HFF-Myc (cell line): ENCODE measurements around the gene BCAS3.

ENCODE experiments used
- DNase-seq: peaks from one replicate; pipeline ENCODE4 v3.0.0-alpha.2; 2011; ENCODE audit warnings: low read depth; ENCODE audit errors: extremely low read depth
- H3K4me3 ChIP-seq: replicated peaks from 2 replicates; pipeline ENCODE4 v1.5.1; 2011; ENCODE audit warnings: low read depth, mild to moderate bottlenecking, control low read depth, low read length
- CTCF ChIP-seq: IDR thresholded peaks from 2 replicates; pipeline ENCODE4 v1.5.1; 2012; ENCODE audit warnings: mild to moderate bottlenecking, low read depth, low read length, control low read depth; ENCODE audit errors: missing control alignments

Gene BCAS3

GRCh38 chr17:60901242-60901641, 223.6 kb downstream of the BCAS3 start:
- TF ChIP-seq CTCF = no peak
- DNase-seq = no peak
- H3K4me3 ChIP-seq = no peak overlapping the region

- DNase-seq = no peak
- H3K4me3 ChIP-seq = no peak overlapping the region
- no peak for TF ChIP-seq CTCF
Measured at GRCh38 chr17:60901806-60902205, 224.2 kb downstream of the BCAS3 start.

GRCh38 chr17:60902399-60902798, 224.7 kb downstream of the BCAS3 start:
- no peak overlapping the region for H3K4me3 ChIP-seq
- TF ChIP-seq CTCF = no peak
- DNase-seq = no peak

DNA sequence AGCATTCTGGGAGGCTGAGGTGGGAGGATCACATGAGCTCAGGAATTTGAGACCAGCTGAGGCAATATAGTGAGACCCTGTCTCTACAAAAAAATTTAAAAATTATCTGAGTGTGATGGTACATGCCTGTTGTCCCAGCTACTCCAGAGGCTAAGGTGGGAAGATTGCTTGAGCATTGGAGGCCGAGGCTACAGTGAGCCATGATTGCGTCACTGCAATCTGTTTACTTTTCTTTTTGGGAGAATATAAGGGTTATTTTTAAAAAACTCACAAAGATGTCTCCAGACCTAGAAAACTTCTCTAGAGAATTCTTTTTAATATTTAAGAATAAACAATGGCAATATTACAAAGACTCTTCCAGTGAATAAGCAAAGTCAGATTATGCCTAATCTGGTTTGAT, 226.9 kb downstream of the BCAS3 start:
- DNase-seq = no peak
- no peak overlapping the region for H3K4me3 ChIP-seq
- no peak for TF ChIP-seq CTCF

DNA sequence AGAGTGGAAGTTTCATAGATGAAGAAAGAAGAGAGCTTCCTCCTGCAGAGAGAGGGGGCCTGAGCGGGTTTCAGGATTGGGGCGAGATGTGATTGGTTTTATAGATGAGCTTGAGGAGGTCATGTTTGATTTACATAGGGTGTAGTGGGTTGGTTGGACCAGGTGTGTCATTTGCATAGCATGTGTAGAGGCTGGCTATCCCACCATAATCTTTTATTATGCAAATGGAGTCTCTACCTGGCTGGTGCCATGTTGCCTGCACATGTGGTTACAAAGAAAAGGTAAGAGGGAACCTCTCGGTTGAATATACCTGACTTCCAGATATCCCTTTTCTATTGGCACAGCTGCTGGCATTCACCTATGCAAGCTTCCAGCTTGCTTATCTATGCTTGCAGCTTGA, 228.1 kb downstream of the BCAS3 start:
- H3K4me3 ChIP-seq = no peak overlapping the region

DNA sequence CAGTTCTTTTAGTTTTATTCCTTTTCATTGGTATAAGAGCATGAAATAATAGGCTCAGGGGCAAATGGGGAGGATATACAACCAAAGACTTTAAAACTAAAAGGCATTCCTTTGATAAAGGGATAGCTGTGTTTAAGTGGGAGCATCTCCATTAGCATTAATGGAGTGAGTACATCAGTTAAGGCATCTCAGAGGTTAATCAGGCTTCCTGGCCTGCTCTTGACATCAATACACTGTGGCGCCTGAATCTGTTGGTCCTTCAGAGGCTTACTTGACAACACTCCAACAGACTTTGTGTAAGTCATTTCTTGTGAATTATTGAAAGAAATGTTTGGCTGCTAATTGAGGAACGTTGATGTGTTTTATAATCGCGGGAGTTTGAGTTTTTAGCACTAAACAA, 230.7 kb downstream of the BCAS3 start:
- TF ChIP-seq CTCF = no peak
- DNase-seq = no peak
- no peak overlapping the region for H3K4me3 ChIP-seq

More for the DNA sequence above, 228.1 kb downstream of the BCAS3 start:
- DNase-seq = no peak
- no peak for TF ChIP-seq CTCF

- no peak overlapping the region for H3K4me3 ChIP-seq
- TF ChIP-seq CTCF = no peak
- DNase-seq = no peak
Measured at GRCh38 chr17:60909405-60909804, 231.8 kb downstream of the BCAS3 start.
